Measurements from ENCODE around the gene AHNAK2.

GRCh38 chr14:104925214-104925854 lies 52.8 kb downstream of the AHNAK2 start:
- no peak for TF ChIP-seq POLR2A (IDR thresholded peaks at IDR 0.05; ENCODE audit: extremely low read depth, insufficient read length)
- TF ChIP-seq CTCF (IDR thresholded peaks at IDR 0.05; ENCODE audit: low read depth, low read length), result no peak
- TF ChIP-seq, protein P1, sequence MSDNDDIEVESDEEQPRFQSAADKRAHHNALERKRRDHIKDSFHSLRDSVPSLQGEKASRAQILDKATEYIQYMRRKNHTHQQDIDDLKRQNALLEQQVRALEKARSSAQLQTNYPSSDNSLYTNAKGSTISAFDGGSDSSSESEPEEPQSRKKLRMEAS (IDR thresholded peaks at IDR 0.05; ENCODE audit: low read depth, low read length), result no peak
- no peak for TF ChIP-seq MYC (IDR thresholded peaks at IDR 0.05; ENCODE audit: low read depth, low read length)

Measured in NB4 (cell line).